ENCODE results near the gene SLC25A15. TPM values are rescaled to one million over a fixed set of nuclear protein-coding genes. Genes with fewer than 3 reads are reported as not detected.
A peak's percentile ranks its signal among the peaks of the same experiment; 100 is the strongest.
"Not testable (repeated sequence)": the region's sequence is repeated elsewhere in the genome, so short reads cannot be mapped to it uniquely, and the experiment has no call there.

SLC25A15 gene
- total RNA-seq, 1 donor from 2014 or later = 11.8 TPM

GRCh38 chr13:40781717-40782116, 7.7 kb upstream of the SLC25A15 start:
- no peak for DNase-seq (ENCODE audit: low spot score)

GRCh38 chr13:40782971-40783370, 6.4 kb upstream of the SLC25A15 start:
- not testable (repeated sequence) for DNase-seq (ENCODE audit: low spot score)

GRCh38 chr13:40784540-40784939, 4.9 kb upstream of the SLC25A15 start:
- DNase-seq (ENCODE audit: low spot score) = no peak

- no peak for DNase-seq (ENCODE audit: low spot score)
Measured at GRCh38 chr13:40786568-40786996, 2.8 kb upstream of the SLC25A15 start.

DNA sequence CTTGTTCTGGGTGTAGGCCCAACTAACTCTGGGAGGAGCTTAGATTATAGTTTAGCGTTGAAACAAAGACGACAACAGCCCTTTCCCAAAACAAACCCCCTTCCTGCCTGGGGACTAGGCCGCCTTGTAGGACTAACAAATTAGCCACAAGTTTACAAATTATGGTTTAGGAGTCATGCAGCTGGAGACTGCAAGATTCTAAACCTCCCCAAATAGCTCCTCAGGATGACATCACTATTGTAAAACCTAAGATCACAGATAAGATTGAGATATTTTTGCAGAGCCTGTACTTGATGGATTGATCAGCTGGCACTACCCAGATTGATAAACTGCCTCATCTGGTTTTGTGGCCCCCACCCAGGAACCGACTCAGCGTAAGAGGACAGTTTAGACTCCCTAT, 2.3 kb upstream of the SLC25A15 start:
- DNase-seq (ENCODE audit: low spot score) = no peak

DNA sequence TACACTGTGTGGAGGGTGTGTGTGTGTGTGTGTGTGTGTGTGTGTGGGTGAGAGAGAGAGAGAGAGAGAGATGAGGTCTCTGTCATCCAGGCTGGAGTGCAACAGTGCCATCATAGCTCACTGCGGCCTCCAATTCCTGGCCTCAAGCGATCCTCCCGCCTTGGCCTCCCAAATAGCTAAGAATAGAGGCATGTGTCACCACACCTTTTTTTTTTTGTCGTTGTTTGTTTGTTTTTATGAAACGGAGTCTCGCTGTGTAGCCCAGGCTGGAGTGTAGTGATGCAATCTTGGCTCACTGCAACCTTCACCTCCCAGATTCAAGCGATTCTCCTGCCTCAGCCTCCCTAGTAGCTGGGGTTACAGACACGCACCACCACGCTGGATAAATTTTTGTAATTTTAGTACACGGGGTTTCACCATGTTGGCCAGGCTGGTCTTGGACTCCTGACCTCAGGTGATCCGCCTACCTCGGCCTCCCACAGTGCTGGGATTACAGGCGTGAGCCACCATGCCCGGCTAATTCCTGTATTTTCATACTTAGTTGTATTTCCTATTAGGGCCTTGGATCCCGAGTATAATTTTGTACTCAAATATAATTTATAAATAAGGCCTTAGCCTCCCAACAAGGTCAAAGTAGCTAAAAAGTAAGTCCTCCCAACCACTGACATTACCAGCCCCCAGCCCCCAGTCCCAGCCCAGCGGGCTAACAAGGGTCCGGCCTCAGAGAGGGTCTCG, 704 bp upstream of the SLC25A15 start:
- DNase-seq (ENCODE audit: low spot score) = not testable (repeated sequence)

GRCh38 chr13:40790154-40790616, 774 bp downstream of the SLC25A15 start:
- DNase-seq (ENCODE audit: low spot score) = no peak

GRCh38 chr13:40792284-40793051, 3.1 kb downstream of the SLC25A15 start:
- DNase-seq (ENCODE audit: low spot score) = no peak

- DNase-seq (ENCODE audit: low spot score) = no peak
Measured at GRCh38 chr13:40793339-40793738, 3.9 kb downstream of the SLC25A15 start.

DNA sequence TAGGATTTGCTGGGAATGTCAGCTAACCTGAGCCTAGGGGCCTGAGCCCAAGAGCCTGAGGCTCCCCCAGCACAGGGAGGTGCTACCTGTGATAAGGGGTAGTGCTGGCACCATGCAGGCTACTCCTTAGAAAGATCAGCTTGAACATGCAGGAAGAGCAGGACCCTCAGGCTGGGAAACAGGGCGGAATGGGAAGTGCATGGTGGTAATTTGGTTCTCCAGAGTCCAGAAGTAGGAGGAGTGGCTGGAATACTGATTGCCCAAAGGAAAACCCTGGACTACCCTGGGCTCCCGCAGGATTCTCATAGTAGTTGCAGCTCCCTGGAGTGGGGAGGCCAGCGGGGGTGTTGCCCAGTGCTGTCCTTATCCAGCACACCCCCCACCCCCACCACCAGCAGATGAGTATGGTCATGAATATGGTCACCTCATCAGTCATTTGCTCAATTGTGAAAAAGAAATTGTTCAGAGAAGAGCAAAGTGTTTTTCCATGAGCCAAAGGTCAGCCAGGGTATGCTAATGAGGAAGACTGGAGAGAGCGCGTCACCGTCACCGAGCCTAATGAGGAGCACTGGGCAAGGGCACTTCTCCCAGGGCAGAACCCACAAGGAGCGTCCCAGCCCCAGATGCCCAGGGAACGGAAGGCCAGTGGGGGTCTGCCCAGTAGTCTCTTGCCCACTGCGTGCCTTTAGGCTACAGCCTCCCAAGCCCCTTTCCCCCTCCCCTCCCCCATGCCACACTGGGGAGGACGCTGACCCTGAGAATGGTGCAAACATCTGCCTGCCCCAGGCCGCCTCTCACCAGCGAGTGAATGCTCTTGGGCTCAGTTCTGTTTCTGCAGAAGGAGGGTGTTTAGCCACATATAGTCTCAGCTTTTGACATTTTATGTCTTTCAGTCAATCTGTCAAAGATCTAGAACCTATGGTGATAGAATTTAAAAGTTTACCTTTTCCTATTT, 5.3 kb downstream of the SLC25A15 start:
- DNase-seq (ENCODE audit: low spot score) = no peak

GRCh38 chr13:40796649-40797048, 7.2 kb downstream of the SLC25A15 start:
- no peak for DNase-seq (ENCODE audit: low spot score)

DNA sequence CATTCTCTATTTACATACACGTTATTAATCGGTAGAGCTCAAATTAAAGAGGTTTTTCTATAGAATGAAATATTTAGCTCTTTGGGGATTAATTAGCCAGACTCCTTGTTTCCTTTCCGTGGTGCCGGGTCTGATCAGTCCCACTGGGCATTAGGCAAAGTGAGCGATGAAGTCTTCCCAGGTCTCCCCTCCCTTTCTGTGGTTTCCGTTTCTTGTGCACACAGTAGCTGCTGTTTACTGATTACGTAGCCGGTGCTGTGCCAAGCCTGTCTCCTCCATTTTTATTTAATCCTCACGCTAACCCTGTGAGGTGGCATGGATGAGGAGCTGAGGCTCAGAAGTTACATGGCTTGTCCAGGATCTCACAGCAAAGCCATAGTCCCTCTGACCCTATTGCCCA, 9.0 kb downstream of the SLC25A15 start:
- DNase-seq (ENCODE audit: low spot score) = no peak

- no peak for DNase-seq (ENCODE audit: low spot score)
Measured at GRCh38 chr13:40799508-40799907, 10.1 kb downstream of the SLC25A15 start.

DNA sequence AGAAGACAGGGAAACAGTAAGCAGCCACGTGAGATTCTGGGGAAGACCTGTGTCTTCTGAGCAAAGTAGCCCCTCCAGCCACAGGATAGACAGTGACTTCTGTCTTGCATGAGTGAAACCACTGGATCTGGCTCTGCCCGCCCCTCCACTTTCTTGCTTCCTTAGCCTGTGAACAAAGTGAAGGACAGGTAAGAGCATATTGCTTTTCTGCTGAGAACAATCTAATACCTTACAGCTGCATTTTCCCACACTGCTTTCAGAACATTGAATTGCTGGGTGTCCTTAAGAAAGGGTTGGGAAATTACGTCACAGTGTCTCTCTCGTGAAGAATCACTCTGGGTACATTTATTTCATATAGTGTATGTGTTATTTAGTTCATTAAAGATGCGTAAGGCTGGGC, 11.1 kb downstream of the SLC25A15 start:
- no peak for DNase-seq (ENCODE audit: low spot score)

DNA sequence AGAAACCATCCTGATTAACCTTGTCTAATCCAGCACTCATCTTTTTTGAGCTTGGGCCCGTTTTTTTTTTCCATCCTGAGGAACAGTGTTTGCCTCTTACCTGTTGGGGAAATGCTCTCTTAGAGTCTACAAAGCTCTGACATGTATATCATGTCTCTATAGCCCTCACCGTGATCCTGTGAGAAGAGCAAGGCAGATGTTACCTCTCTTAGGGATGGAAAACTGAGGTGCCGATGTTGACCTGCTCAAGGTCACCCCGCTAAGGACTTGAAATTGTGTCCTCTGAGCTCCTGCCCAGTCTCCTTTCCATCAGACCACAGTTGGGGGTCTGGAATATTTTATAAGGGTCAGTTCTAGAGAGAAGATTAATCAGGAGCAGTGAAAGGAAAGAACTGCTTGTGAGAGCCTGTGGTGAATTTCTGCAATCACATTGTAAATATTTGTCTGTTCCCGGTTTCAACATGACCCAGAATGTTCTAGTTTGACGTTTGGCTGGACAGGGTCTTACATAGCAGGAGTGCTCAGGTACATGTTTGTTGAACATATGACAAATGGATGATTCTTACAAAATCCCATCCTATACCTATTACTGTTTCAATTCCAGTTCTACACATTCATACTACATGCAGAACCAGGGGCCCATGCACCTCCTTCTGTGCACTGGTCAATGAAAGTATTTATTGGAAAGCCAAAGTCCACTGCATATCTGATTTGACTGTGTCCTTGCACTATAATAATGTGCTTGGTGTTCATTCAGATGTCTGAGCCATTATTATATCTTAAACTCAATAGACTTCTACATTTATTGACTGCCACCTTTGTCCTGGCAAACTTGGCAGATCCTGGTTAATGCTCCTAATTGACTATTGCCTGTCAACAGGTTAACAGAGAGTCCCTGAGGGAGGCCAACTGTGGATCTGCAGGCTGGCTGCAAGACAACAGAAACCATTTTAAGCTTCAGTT, 12.1 kb downstream of the SLC25A15 start:
- peak; percentile 76 for DNase-seq (ENCODE audit: low spot score)

DNA sequence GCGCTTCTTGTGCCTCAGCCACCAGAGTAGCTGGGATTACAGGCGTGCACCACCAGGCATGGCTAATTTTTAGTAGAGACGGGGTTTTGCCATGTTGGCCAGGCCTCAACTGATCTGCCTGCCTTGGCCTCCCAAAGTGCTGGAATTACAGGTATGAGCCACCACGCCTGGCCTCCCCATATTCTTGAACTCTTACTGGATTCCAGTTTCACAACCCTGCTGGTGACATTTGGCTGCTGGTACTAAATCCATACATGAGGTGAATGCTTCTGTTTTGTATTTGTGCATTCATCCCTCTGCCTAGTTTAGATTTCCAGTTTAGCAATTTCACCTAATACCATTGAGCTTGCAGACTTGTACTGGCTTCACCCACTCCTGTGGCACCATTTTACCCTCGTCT, 13.9 kb downstream of the SLC25A15 start:
- DNase-seq (ENCODE audit: low spot score) = no peak

DNA sequence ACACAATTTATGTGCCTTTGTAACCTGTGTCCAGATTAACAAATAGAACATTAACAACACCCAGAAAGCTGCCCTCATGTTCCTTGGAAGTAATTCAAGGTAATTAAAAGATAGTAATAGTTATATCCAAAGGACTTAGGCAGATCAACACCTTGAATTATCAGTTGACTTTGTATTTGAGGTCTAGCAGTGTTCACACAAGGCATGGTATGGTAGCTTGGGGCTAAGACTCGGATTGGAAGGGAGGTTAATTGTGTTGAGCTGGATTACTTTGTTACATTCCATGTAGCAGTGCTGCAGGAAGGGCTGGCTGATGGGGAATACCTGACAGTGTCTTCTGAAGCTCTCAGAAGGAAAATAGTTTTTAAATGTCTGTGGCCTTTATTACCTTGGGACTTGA, 16.8 kb downstream of the SLC25A15 start:
- DNase-seq (ENCODE audit: low spot score) = no peak

GRCh38 chr13:40809471-40809870, 20.1 kb downstream of the SLC25A15 start:
- no peak for DNase-seq (ENCODE audit: low spot score)

DNA sequence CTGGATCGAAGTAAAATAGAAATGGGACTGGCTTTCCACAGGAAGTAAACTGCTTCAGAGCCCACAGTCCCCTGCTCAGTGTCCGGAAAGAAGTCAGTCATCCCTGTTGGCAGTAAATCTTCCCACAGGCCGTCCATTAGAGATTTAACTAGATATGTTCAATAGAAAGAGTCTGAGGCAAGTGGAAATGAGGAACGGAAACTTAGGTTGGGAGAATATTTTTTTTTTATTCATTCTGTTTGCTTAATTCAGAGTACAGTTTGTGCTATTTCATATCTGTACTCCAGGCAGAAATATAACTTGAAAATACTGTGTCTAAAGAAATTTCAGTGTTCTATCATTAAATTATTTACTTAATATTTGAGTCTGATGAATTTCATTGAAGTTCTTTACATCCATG, 22.7 kb downstream of the SLC25A15 start:
- no peak for DNase-seq (ENCODE audit: low spot score)

DNA sequence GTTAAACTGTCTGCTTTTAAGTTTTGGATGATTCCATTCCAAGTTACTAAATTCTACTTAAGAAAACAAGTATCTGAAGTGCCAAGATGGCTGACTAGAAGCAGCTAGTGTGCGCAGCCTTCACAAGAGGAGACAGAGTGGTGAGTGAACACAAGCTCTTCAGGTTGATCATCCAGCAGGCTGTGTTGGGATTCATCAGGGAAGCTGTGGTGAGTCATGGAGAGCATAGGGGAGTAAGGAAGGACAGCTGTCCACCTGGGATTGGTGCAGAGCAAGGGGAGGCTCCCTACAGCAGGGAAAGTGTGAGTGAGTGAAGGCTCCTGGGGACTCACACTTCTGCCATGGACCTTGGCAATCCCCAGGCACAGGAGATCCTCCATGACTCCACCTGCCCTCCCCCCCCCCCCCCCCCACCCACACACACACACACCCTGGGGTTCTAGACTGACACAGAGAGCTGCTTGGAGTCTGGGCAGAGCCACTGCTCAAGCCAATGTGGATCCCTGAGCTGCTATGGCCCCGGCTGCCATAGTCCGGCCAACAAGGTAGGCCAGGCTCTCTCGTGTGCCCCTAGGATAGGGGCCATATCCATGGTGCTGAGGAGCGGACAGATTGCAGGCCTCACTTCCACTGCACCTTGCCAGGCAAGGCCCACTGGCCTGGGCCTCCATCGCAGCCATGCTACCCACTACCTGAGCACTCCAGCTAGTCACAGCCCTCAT, 23.5 kb downstream of the SLC25A15 start:
- no peak for DNase-seq (ENCODE audit: low spot score)

Data from mucosa of gallbladder (tissue), 1 donor.